Hematopoietic multipotent progenitor cell treated with erythropoietin and hydrocortisone succinate and interleukin-3 and kit ligand, for 15 days (in vitro differentiated cells): ENCODE measurements around the gene SNAPC2.

Experiments
- DNase-seq: peaks from one replicate; pipeline ENCODE4 v3.0.0-alpha.2; 2015; ENCODE audit warnings: low spot score

The SNAPC2 gene

DNA sequence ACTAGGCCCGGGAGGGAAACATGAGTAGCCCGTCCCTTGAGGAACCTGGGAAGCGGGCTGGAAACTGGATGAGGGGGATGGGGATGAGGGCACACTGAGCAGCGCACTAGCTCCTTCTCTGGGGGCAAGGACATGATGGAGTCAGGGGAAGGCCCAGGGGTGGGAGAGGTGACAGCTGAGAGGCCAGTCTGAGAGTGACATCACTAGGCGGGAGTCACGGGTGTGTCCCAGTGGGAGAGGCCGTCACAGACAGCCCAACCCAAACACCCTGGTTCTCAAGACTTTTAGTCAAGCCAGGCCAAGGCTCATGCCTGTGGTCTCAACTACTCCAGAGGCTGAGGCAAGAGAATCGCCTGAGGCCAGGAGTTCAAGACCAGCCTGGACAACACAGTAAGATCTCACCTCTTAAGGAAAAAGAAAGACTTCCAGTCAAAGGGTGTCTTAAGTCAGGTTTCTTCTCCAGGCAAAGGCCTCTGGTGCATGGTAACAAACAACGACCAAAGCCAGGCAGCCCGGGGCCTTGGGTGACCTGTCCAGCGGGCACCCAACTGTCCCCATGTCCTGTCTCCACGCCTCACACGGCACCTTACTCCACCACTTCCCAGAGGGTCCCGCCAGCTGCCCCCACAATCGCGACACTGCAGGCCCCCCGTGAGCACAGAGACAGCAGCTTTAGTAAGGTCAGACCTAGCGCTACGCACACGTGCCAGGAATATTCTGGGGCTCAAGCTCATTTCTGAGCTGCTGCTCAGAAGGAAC lies 48.8 kb downstream of the SNAPC2 start:
- DNase-seq, result peak; percentile 65

DNA sequence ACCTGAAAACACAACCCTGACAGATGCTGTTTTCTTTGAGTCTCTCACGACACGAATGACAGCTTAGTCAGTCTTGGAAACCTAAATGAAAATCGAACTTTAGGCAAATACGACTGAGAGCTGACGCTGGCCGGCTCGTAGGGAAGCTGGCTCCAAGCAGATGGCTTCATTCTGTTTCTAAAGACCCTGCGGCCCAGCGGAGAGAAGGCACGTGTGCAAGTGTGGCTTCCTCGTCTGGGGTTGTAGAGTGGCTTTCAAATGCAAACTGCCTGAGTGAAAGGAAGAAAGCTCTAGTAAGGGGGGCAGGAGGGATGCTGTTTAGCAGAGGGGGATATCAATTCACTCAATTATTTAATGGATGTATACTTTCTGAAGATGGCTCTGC lies 49.4 kb downstream of the SNAPC2 start:
- no peak for DNase-seq

DNA sequence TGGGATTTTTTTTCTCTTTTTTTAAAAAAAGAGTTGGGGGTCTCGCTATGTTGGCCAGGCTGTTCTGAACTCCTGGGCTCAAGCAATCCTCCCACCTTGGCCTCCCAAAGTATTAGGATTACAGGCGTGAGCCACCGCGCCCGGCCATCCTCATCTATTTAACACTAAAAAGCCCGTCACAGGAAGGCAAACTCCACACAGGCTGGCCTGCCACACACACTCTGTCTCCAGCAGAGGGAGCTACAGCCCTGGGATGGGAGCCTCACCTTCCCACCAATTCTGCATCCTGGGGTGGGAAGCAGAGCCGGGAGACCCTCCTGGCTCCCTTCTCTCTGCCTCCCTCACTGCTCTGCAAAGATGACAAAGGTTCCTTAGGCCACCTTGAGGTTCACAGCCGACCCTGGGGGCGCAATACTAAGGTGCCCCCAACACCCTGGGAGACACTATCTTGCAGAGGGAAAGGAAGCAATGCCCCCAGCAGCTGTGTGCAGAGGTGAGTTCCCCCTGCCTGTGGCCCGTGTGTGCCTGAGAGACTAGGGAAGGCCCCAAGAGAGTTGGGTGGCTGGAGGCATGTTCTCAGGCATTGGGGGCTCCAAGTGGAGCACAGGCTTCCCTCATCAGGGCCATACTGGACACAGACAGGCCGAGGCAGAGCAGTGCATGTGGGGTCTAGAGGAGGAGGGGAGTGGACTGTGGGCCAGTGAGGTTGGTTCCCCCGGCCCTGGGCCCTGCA lies 50.7 kb downstream of the SNAPC2 start:
- DNase-seq, result peak; percentile 67

DNA sequence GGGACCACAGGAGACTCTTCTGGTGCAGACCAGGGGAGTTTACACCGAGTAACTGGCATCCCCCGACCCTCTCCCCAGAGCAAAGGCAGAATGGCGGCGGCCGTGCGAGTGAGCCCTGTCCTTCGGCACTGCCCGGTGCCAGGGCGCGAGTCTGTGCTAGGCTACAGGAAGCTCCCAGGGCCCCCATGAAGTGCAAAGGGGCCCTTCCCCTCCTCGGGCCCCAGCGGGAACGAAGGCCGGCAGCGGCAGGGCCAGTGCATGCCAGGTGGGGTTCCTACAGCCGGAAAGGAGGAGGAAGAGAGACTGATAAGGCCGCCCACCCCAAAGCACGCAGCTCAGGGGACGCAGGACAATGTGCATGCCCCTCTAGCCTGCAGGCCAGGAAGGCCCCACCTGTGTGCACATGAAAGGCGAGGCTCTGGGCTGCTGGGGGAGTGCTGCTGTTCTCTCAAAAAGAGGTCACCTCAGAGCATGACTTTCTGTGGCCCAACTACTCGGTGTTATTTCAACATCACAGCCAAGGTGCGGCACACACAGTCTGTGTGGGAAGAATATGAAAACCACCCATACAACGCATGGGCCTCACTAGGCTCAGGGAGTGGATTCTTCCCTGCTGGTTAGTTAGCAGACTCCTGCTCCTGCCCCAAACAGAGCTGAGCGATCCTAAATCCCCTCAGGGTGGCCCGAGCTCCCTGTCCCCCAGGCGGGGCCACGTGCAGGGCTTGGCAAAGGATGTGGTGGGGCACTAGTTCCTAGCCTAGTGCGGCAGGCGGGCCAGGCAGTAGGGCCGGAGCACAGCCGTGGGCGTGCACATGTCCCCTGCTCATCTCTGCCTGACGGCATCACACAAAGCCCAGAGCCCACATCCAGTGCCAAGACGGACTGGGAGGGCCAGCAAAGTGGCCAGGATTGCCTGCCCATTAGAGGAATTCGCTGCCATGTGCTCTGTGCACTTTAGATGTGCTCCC lies 51.7 kb downstream of the SNAPC2 start:
- no peak for DNase-seq
